ENCODE results near the gene NEU2.
A peak's percentile ranks its signal among the peaks of the same experiment; 100 is the strongest.

Gene NEU2

DNA sequence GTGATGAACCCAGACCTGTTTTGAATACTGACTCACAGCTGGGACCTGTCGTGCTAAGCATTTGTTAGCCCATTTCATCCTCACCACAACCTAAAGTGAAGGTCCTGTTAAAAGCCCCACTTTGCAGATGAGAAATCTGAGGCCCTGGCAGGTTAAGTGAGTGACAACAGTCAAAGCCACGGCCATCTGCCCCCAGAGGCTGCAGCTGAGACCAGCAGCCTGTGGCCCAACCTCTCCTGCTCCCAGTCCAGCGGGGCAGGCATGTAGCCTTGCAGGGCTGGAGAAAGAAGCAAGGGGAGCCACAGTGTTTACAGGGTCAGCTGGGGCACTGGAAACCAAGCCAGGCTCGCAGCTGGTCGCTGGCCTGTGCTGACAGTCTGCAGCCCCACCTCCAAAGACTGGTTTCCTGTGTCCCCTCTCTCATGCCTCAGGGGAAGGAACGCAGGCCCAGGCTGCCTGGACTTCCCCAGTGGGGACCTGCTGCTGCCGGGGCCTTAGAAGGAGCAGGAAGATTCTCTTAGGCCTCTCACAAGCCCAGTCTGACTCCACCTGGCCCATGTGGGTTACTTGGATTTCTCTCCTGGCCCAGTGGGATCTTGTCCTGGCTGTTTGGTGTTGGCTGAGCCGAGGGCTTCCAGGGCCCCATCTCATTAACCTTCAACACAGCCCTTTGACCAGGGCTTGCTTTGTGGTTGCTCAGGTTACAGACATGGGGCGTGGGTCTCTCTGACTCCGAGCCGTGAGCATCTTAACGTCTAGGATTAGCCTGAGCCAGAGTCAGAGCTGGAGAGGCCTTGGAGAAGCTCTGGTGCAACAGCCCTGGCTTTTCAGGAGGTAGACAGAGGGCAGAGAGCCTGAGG lies 29.3 kb downstream of the NEU2 start:
- H3K4me3 ChIP-seq (ENCODE audit: low read depth, low read length) = peak overlapping the region; percentile 15
- no peaks in the 10 kb centered on the region for H3K79me2 ChIP-seq
- H3K9me3 ChIP-seq (ENCODE audit: control insufficient read depth, low read length) = no peaks in the 10 kb centered on the region
- no peaks in the 10 kb centered on the region for H3K36me3 ChIP-seq (ENCODE audit: control insufficient read depth, insufficient read depth, low read length)
- no peak overlapping the region for H2AFZ ChIP-seq
- TF ChIP-seq, protein P1, sequence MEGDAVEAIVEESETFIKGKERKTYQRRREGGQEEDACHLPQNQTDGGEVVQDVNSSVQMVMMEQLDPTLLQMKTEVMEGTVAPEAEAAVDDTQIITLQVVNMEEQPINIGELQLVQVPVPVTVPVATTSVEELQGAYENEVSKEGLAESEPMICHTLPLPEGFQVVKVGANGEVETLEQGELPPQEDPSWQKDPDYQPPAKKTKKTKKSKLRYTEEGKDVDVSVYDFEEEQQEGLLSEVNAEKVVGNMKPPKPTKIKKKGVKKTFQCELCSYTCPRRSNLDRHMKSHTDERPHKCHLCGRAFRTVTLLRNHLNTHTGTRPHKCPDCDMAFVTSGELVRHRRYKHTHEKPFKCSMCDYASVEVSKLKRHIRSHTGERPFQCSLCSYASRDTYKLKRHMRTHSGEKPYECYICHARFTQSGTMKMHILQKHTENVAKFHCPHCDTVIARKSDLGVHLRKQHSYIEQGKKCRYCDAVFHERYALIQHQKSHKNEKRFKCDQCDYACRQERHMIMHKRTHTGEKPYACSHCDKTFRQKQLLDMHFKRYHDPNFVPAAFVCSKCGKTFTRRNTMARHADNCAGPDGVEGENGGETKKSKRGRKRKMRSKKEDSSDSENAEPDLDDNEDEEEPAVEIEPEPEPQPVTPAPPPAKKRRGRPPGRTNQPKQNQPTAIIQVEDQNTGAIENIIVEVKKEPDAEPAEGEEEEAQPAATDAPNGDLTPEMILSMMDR (IDR thresholded peaks at IDR 0.05) = no peak
- no peak overlapping the region for H3K9ac ChIP-seq
- no peaks in the 10 kb centered on the region for H3K4me1 ChIP-seq
- no peaks in the 10 kb centered on the region for H3K27me3 ChIP-seq (ENCODE audit: control insufficient read depth, insufficient read depth, low read length)
- H3K4me2 ChIP-seq (ENCODE audit: low read length) = no peak overlapping the region
- peak overlapping the region; percentile 20 for H3K27ac ChIP-seq

DNA sequence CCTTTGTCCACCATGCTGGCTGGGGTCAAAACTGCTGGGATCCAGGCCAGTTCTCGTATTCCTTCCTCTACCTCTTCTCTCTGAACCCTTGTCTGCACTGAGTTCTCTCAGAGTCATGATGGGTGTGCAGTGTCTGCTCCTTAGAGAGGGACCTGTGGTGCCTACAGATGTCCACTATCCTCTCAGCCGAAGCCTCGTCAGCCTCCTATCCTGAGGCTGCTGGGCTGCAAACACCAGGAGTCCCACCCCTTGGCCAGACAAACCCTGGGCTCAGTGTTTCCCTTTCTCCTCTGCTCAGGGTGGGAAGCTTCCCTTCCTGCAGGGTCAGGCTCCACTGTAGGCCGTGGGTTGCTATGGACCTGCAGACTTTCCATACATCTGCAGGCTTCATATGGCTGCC lies 30.0 kb downstream of the NEU2 start:
- TF ChIP-seq, protein P1 (IDR thresholded peaks at IDR 0.05) = no peak
- Histone ChIP-seq H3K9ac (no peak overlapping the region), H3K27ac (peak overlapping the region; percentile 20), H3K79me2 (no peaks in the 10 kb centered on the region), H3K27me3 (ENCODE audit: control insufficient read depth, insufficient read depth, low read length) (no peaks in the 10 kb centered on the region), H3K4me3 (ENCODE audit: low read depth, low read length) (no peak overlapping the region), H3K9me3 (ENCODE audit: control insufficient read depth, low read length) (no peaks in the 10 kb centered on the region), H3K4me2 (ENCODE audit: low read length) (no peak overlapping the region), H2AFZ (no peak overlapping the region), H3K36me3 (ENCODE audit: control insufficient read depth, insufficient read depth, low read length) (no peaks in the 10 kb centered on the region), H3K4me1 (no peaks in the 10 kb centered on the region)

DNA sequence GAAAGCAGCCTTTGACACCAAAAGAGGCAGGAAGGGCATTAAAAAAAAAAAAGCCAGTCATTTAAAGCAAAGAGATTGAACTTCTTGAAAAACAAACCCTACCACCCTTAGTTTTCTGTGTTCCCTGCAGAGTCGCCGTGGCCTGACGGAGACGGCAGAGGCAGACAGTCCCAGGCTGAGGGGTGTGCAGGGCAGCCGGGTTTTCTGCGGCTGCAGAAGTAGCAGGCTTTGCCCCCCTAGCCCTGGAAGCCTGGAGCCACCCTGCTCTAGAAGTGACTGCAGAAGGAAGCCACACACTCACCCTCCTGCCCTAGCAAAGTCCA lies 30.4 kb downstream of the NEU2 start:
- no peak overlapping the region for H3K4me2 ChIP-seq (ENCODE audit: low read length)
- H3K4me1 ChIP-seq = no peaks in the 10 kb centered on the region
- no peak overlapping the region for H3K27ac ChIP-seq
- H3K9ac ChIP-seq = no peak overlapping the region
- no peaks in the 10 kb centered on the region for H3K36me3 ChIP-seq (ENCODE audit: control insufficient read depth, insufficient read depth, low read length)
- H3K4me3 ChIP-seq (ENCODE audit: low read depth, low read length) = no peak overlapping the region
- no peaks in the 10 kb centered on the region for H3K79me2 ChIP-seq
- TF ChIP-seq, protein P1 (IDR thresholded peaks at IDR 0.05) = no peak
- H3K9me3 ChIP-seq (ENCODE audit: control insufficient read depth, low read length) = no peaks in the 10 kb centered on the region
- H3K27me3 ChIP-seq (ENCODE audit: control insufficient read depth, insufficient read depth, low read length) = no peaks in the 10 kb centered on the region
- no peak overlapping the region for H2AFZ ChIP-seq

DNA sequence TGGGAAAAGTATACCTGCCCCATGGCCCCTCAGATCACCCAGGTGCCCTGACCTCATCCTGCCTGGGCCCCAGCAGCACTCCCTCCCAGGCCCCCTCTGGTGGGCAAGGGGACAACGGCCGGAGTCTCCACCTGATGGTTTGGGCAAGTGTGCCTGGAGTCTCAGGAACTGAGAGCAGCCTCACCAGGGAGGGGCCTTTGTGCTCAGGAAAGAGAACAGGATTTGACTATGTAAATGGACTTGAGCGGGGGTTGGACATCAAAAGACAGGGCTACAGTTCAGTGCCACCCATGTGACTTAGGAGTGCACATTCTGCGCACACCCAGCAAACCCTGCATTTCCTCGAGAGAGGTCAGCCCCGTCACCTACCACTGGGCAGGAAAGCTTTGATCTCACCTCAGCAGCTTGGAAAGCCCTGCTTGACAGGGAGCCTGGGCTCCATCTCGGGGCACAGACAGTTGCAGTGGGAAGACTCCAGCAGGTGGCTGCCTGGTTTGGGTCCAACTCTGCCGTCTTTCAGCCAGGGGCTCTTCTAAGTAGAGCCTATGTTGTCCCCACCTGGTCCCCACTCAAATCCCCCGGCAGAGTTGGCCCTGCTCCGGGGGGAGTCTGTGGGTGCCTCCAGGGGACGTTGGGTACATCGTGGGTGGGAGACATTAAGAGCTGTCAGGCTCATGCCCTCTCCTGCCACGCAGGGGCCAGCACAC lies 30.9 kb downstream of the NEU2 start:
- no peaks in the 10 kb centered on the region for H3K4me1 ChIP-seq
- H3K4me2 ChIP-seq (ENCODE audit: low read length) = no peak overlapping the region
- TF ChIP-seq, protein P1 (IDR thresholded peaks at IDR 0.05) = no peak
- H3K4me3 ChIP-seq (ENCODE audit: low read depth, low read length) = no peak overlapping the region
- H3K27me3 ChIP-seq (ENCODE audit: control insufficient read depth, insufficient read depth, low read length) = no peaks in the 10 kb centered on the region
- H3K9ac ChIP-seq = no peak overlapping the region
- no peaks in the 10 kb centered on the region for H3K9me3 ChIP-seq (ENCODE audit: control insufficient read depth, low read length)
- no peak overlapping the region for H3K27ac ChIP-seq
- H3K79me2 ChIP-seq = no peaks in the 10 kb centered on the region
- H3K36me3 ChIP-seq (ENCODE audit: control insufficient read depth, insufficient read depth, low read length) = no peaks in the 10 kb centered on the region
- H2AFZ ChIP-seq = no peak overlapping the region

Measured in parathyroid adenoma (tissue), 2 donors.